SK-N-SH treated with all-trans-retinoic acid at 6 μM for 48 hours (cell line): ENCODE measurements around the gene NLRP5.

Experiments
- ATAC-seq: fragments of 200-7000 bp; cut with Tn5 transposase; 3 replicates; pipeline ENCODE4 v1.9.1; 2020; ENCODE audit warnings: mild to moderate bottlenecking, moderate library complexity
- BACH2 ChIP-seq: fragments of 250-450 bp; sonication (Bioruptor Pico); IDR thresholded peaks from 2 replicates; pipeline ENCODE4 v1.9.0; 2021; ENCODE audit warnings: mild to moderate bottlenecking, borderline replicate concordance
- CREB5 ChIP-seq: fragments of 250-450 bp; sonication (Bioruptor Pico); IDR thresholded peaks from 2 replicates; pipeline ENCODE4 v1.5.1; 2020; ENCODE audit warnings: low read depth, mild to moderate bottlenecking, moderate library complexity
- CSDC2 ChIP-seq: fragments of 250-450 bp; sonication (Bioruptor Pico); IDR thresholded peaks from 2 replicates; pipeline ENCODE4 v1.5.0; 2020; ENCODE audit warnings: mild to moderate bottlenecking, moderate library complexity
- CSRNP3 ChIP-seq: fragments of 250-450 bp; sonication (Bioruptor Pico); IDR thresholded peaks from 2 replicates; pipeline ENCODE4 v1.5.1; 2021; ENCODE audit warnings: mild to moderate bottlenecking, moderate library complexity
- ESRRG ChIP-seq: fragments of 250-450 bp; sonication (Bioruptor Pico); IDR thresholded peaks from 2 replicates; pipeline ENCODE4 v1.6.1; 2021; ENCODE audit warnings: mild to moderate bottlenecking
- GLIS3 ChIP-seq: fragments of 250-450 bp; sonication (Bioruptor Pico); IDR thresholded peaks from 2 replicates; pipeline ENCODE4 v1.5.0; 2020; ENCODE audit warnings: mild to moderate bottlenecking, moderate library complexity
- ISL1 ChIP-seq: fragments of 250-450 bp; sonication (Bioruptor Pico); IDR thresholded peaks from 2 replicates; pipeline ENCODE4 v2.1.2; 2022; ENCODE audit warnings: mild to moderate bottlenecking, moderate library complexity
- OSR1 ChIP-seq: fragments of 250-450 bp; sonication (Bioruptor Pico); IDR thresholded peaks from 2 replicates; pipeline ENCODE4 v1.8.0; 2022; ENCODE audit warnings: moderate library complexity, mild to moderate bottlenecking, inconsistent platforms
- PPARA ChIP-seq: fragments of 250-450 bp; sonication (Bioruptor Pico); IDR thresholded peaks from 2 replicates; pipeline ENCODE4 v1.5.0; 2020; ENCODE audit warnings: mild to moderate bottlenecking, borderline replicate concordance
- RARB ChIP-seq: fragments of 250-450 bp; sonication (Bioruptor Pico); IDR thresholded peaks from 2 replicates; pipeline ENCODE4 v1.8.0; 2021; ENCODE audit warnings: mild to moderate bottlenecking, moderate library complexity
- TCF4 ChIP-seq: fragments of 250-450 bp; sonication (Bioruptor Pico); IDR thresholded peaks from 2 replicates; pipeline ENCODE4 v1.8.0; 2021; ENCODE audit warnings: mild to moderate bottlenecking, moderate library complexity, borderline replicate concordance
- TOX ChIP-seq: fragments of 250-450 bp; sonication (Bioruptor Pico); IDR thresholded peaks from 2 replicates; pipeline ENCODE4 v1.8.0; 2021; ENCODE audit warnings: mild to moderate bottlenecking, moderate library complexity, borderline replicate concordance
- TSHZ2 ChIP-seq: fragments of 250-450 bp; sonication (Bioruptor Pico); IDR thresholded peaks from 2 replicates; pipeline ENCODE4 v1.5.0; 2020; ENCODE audit warnings: mild to moderate bottlenecking, moderate library complexity
- ZC3H10 ChIP-seq: fragments of 250-450 bp; sonication (Bioruptor Pico); IDR thresholded peaks from 2 replicates; pipeline ENCODE4 v1.5.1; 2021; ENCODE audit warnings: mild to moderate bottlenecking, moderate library complexity
- ZFP3 ChIP-seq: fragments of 250-450 bp; sonication (Bioruptor Pico); IDR thresholded peaks from 2 replicates; pipeline ENCODE4 v1.5.0; 2020; ENCODE audit warnings: mild to moderate bottlenecking, moderate library complexity
- ZFP30 ChIP-seq: fragments of 450-650 bp; formaldehyde crosslinking; IDR thresholded peaks from 2 replicates; pipeline ENCODE4 v1.5.0; 2022; ENCODE audit warnings: mild to moderate bottlenecking, moderate library complexity
- ZNF565 ChIP-seq: fragments of 450-650 bp; formaldehyde crosslinking; conservative IDR thresholded peaks from 2 replicates; pipeline ENCODE4 v1.5.0; 2020; ENCODE audit warnings: low read depth, mild to moderate bottlenecking, moderate library complexity
- ZNF8 ChIP-seq: fragments of 450-650 bp; formaldehyde crosslinking; IDR thresholded peaks from 2 replicates; pipeline ENCODE4 v1.5.0; 2020; ENCODE audit warnings: mild to moderate bottlenecking, moderate library complexity
- TF ChIP-seq, protein P1 (sequence below): fragments of 250-450 bp; sonication (Bioruptor Pico); IDR thresholded peaks from 2 replicates; pipeline ENCODE4 v1.8.0; 2021; ENCODE audit warnings: low read depth, mild to moderate bottlenecking, moderate library complexity, borderline replicate concordance
- TF ChIP-seq, protein P2 (sequence below): fragments of 250-450 bp; sonication (Bioruptor Pico); IDR thresholded peaks from 2 replicates; pipeline ENCODE4 v1.8.0; 2020; ENCODE audit warnings: mild to moderate bottlenecking, moderate library complexity, borderline replicate concordance

Gene NLRP5

GRCh38 chr19:56089344-56089743 is 102.8 kb downstream of the NLRP5 start (continued):
- no peak for TF ChIP-seq TSHZ2 (CRISPR knock-in tag)
- TF ChIP-seq ZNF8 (CRISPR knock-in tag): no peak
- TF ChIP-seq CREB5 (CRISPR knock-in tag): no peak
- TF ChIP-seq PPARA (CRISPR knock-in tag): no peak
- TF ChIP-seq ISL1 (CRISPR knock-in tag): no peak
- TF ChIP-seq OSR1 (CRISPR knock-in tag): no peak
- TF ChIP-seq RARB (CRISPR knock-in tag): no peak
- TF ChIP-seq CSDC2 (CRISPR knock-in tag): no peak
- no peak for TF ChIP-seq ZC3H10 (CRISPR knock-in tag)

GRCh38 chr19:56091066-56091490 is 104.5 kb downstream of the NLRP5 start:
- TF ChIP-seq GLIS3: no peak
- TF ChIP-seq, protein P1, sequence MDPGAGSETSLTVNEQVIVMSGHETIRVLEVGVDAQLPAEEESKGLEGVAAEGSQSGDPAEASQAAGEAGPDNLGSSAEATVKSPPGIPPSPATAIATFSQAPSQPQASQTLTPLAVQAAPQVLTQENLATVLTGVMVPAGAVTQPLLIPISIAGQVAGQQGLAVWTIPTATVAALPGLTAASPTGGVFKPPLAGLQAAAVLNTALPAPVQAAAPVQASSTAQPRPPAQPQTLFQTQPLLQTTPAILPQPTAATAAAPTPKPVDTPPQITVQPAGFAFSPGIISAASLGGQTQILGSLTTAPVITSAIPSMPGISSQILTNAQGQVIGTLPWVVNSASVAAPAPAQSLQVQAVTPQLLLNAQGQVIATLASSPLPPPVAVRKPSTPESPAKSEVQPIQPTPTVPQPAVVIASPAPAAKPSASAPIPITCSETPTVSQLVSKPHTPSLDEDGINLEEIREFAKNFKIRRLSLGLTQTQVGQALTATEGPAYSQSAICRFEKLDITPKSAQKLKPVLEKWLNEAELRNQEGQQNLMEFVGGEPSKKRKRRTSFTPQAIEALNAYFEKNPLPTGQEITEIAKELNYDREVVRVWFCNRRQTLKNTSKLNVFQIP (CRISPR knock-in tag): no peak
- TF ChIP-seq ESRRG (CRISPR knock-in tag): no peak
- TF ChIP-seq ZC3H10 (CRISPR knock-in tag): no peak
- TF ChIP-seq ZFP30 (CRISPR knock-in tag): no peak
- TF ChIP-seq BACH2 (CRISPR knock-in tag): no peak
- no peak for TF ChIP-seq CREB5 (CRISPR knock-in tag)
- no peak for TF ChIP-seq PPARA (CRISPR knock-in tag)
- no peak for TF ChIP-seq ISL1 (CRISPR knock-in tag)
- TF ChIP-seq CSRNP3: no peak
- TF ChIP-seq CSDC2 (CRISPR knock-in tag): no peak
- no peak for TF ChIP-seq OSR1 (CRISPR knock-in tag)
- TF ChIP-seq TCF4 (CRISPR knock-in tag): no peak
- no peak for TF ChIP-seq ZFP3 (CRISPR knock-in tag)
- ATAC-seq: no peak

- ATAC-seq: no peak
- TF ChIP-seq CREB5 (CRISPR knock-in tag): no peak
- no peak for TF ChIP-seq BACH2 (CRISPR knock-in tag)
- TF ChIP-seq ISL1 (CRISPR knock-in tag): no peak
- no peak for TF ChIP-seq CSDC2 (CRISPR knock-in tag)
- TF ChIP-seq ESRRG (CRISPR knock-in tag): no peak
- no peak for TF ChIP-seq CSRNP3
- no peak for TF ChIP-seq TCF4 (CRISPR knock-in tag)
- no peak for TF ChIP-seq PPARA (CRISPR knock-in tag)
- TF ChIP-seq ZNF565 (CRISPR knock-in tag): no peak
- TF ChIP-seq ZNF8 (CRISPR knock-in tag): no peak
- TF ChIP-seq, protein P2, sequence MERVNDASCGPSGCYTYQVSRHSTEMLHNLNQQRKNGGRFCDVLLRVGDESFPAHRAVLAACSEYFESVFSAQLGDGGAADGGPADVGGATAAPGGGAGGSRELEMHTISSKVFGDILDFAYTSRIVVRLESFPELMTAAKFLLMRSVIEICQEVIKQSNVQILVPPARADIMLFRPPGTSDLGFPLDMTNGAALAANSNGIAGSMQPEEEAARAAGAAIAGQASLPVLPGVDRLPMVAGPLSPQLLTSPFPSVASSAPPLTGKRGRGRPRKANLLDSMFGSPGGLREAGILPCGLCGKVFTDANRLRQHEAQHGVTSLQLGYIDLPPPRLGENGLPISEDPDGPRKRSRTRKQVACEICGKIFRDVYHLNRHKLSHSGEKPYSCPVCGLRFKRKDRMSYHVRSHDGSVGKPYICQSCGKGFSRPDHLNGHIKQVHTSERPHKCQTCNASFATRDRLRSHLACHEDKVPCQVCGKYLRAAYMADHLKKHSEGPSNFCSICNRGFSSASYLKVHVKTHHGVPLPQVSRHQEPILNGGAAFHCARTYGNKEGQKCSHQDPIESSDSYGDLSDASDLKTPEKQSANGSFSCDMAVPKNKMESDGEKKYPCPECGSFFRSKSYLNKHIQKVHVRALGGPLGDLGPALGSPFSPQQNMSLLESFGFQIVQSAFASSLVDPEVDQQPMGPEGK (CRISPR knock-in tag): no peak
- TF ChIP-seq TOX (CRISPR knock-in tag): no peak
Measured at GRCh38 chr19:56091751-56092546, 105.4 kb downstream of the NLRP5 start.
